Fibroblast of lung (primary cell): Measurements from ENCODE around the gene C10orf90. TPM values are rescaled to one million over a fixed set of nuclear protein-coding genes. Genes with fewer than 3 reads are reported as not detected.

ENCODE experiments used
- DNase-seq, 2 donors: peaks; one replicate each; pipeline versions ENCODE4 v3.0.0 to v3.0.0-alpha.2; 2010; ENCODE audit warnings: low read depth in 2 of 2
- H2AFZ ChIP-seq: 2 replicates; pipeline ENCODE4 v1.5.1; 2012; ENCODE audit warnings: low read length, control low read depth, inconsistent platforms
- H3K27ac ChIP-seq: 2 replicates; pipeline ENCODE4 v1.5.1; 2011; ENCODE audit warnings: low read length, control low read depth; ENCODE audit not compliant: insufficient read depth
- H3K27me3 ChIP-seq: 2 replicates; pipeline ENCODE4 v1.5.1; 2011; ENCODE audit warnings: mild to moderate bottlenecking, low read length; ENCODE audit not compliant: control insufficient read depth, insufficient read depth
- H3K36me3 ChIP-seq: 2 replicates; pipeline ENCODE4 v1.5.1; 2011; ENCODE audit warnings: low read length; ENCODE audit not compliant: control insufficient read depth, insufficient read depth
- H3K4me1 ChIP-seq: 2 replicates; pipeline ENCODE4 v1.5.1; 2011; ENCODE audit warnings: low read length; ENCODE audit not compliant: control insufficient read depth, insufficient read depth; ENCODE audit errors: extremely low read depth
- H3K4me2 ChIP-seq: 2 replicates; pipeline ENCODE4 v1.5.1; 2011; ENCODE audit warnings: low read length, control low read depth; ENCODE audit not compliant: insufficient read depth; ENCODE audit errors: extremely low read depth
- H3K4me3 ChIP-seq, 4 experiments: fragments of 200-600 bp in 1 of 4; sonication (generic) in 1 of 4; replicated peaks in 1 of 4; 2 replicates each; pipeline ENCODE4 v1.5.1; 2011 to 2016; ENCODE audit warnings: low read length in 4 of 4, low read depth in 3 of 4, mild to moderate bottlenecking in 3 of 4, control low read depth in 2 of 4, inconsistent platforms in 1 of 4, mixed read lengths in 1 of 4; ENCODE audit not compliant: insufficient read depth in 1 of 4; ENCODE audit errors: control extremely low read depth in 1 of 4
- H3K79me2 ChIP-seq: 2 replicates; pipeline ENCODE4 v1.5.1; 2012; ENCODE audit warnings: mild to moderate bottlenecking, low read length, inconsistent platforms; ENCODE audit not compliant: control insufficient read depth, insufficient read depth
- H3K9ac ChIP-seq: 2 replicates; pipeline ENCODE4 v1.5.1; 2011; ENCODE audit warnings: mild to moderate bottlenecking, low read length, control low read depth; ENCODE audit not compliant: insufficient read depth
- H3K9me3 ChIP-seq: 2 replicates; pipeline ENCODE4 v1.5.1; 2012; ENCODE audit warnings: low read depth, low read length; ENCODE audit not compliant: control insufficient read depth, insufficient read depth
- H4K20me1 ChIP-seq: 2 replicates; pipeline ENCODE4 v1.5.1; 2011; ENCODE audit warnings: low read length; ENCODE audit not compliant: control insufficient read depth, insufficient read depth; ENCODE audit errors: extremely low read depth
- EZH2 ChIP-seq: IDR thresholded peaks from 2 replicates; pipeline ENCODE4 v1.5.1; 2012; ENCODE audit warnings: low read length, control low read depth, mild to moderate bottlenecking; ENCODE audit errors: missing control alignments
- polyA plus RNA-seq, 2 donors: library from polyadenylated mRNA; depleted of rRNA in 1 of 2; stranded (reverse) in 1 of 2; unstranded in 1 of 2; fragments of >200 nt; gene quantifications; 2 replicates each; pipeline ENCODE4 v1.2.1, GENCODE V29; 2011 to 2012; ENCODE audit warnings: missing spikeins in 1 of 2
- total RNA-seq: library from RNA; depleted of rRNA; stranded (reverse); fragments of >200 nt; gene quantifications from 2 replicates; pipeline ENCODE4 v1.2.1, GENCODE V29; 2014
- TF ChIP-seq, protein P1 (sequence below), 2 donors: IDR thresholded peaks in 1 of 2; conservative IDR thresholded peaks in 1 of 2; 1 replicate in 1 of 2; 2 replicates in 1 of 2; pipeline ENCODE4 v1.5.1; 2011 to 2012; ENCODE audit warnings: low read length in 2 of 2, control low read depth in 1 of 2, inconsistent platforms in 1 of 2, low read depth in 1 of 2, mild to moderate bottlenecking in 1 of 2

Gene C10orf90
- total and polyA plus RNA-seq, 2 donors (not counting 1 experiment from before 2014, with no cell fraction given), result 0.17 to 0.65 TPM

DNA sequence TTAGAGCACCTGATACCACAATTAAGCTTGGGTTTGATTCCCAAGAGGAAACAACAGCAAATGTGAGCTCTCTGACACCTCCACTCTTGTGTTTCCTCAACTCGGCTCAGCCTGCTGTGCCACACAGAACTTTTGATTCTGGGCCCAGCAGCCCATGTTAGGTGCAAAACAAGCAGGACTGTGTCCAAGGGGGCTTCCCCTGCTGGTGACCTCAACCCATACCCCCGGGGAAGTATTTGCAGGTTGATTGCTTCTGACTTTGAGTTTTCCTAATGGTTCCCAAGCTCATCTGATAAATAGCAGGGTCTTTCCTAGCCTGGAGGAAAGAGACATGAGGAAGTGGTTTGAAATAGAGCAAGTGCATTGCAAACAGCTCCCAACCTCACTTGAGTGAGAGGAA, 238.7 kb downstream of the C10orf90 start:
- no peak overlapping the region for H3K4me3 ChIP-seq
- H3K4me1 ChIP-seq, result no peaks in the 10 kb centered on the region
- H3K79me2 ChIP-seq, result no peaks in the 10 kb centered on the region
- H3K9ac ChIP-seq, result no peak overlapping the region
- no peak for DNase-seq
- H2AFZ ChIP-seq, result no peak overlapping the region
- peaks cover 2% of the 10 kb centered on the region for H3K27me3 ChIP-seq
- H3K9me3 ChIP-seq, result no peaks in the 10 kb centered on the region
- no peak overlapping the region for H3K27ac ChIP-seq
- H4K20me1 ChIP-seq, result no peaks in the 10 kb centered on the region
- no peaks in the 10 kb centered on the region for H3K36me3 ChIP-seq
- no peak overlapping the region for H3K4me2 ChIP-seq
- no peak for TF ChIP-seq EZH2
- TF ChIP-seq, protein P1, sequence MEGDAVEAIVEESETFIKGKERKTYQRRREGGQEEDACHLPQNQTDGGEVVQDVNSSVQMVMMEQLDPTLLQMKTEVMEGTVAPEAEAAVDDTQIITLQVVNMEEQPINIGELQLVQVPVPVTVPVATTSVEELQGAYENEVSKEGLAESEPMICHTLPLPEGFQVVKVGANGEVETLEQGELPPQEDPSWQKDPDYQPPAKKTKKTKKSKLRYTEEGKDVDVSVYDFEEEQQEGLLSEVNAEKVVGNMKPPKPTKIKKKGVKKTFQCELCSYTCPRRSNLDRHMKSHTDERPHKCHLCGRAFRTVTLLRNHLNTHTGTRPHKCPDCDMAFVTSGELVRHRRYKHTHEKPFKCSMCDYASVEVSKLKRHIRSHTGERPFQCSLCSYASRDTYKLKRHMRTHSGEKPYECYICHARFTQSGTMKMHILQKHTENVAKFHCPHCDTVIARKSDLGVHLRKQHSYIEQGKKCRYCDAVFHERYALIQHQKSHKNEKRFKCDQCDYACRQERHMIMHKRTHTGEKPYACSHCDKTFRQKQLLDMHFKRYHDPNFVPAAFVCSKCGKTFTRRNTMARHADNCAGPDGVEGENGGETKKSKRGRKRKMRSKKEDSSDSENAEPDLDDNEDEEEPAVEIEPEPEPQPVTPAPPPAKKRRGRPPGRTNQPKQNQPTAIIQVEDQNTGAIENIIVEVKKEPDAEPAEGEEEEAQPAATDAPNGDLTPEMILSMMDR (conservative IDR thresholded peaks at IDR 0.05 in 1 of 2, IDR thresholded peaks at IDR 0.05 in 1 of 2; ENCODE audit: low read depth in 1 of 2, low read length in 2 of 2), result no peak

DNA sequence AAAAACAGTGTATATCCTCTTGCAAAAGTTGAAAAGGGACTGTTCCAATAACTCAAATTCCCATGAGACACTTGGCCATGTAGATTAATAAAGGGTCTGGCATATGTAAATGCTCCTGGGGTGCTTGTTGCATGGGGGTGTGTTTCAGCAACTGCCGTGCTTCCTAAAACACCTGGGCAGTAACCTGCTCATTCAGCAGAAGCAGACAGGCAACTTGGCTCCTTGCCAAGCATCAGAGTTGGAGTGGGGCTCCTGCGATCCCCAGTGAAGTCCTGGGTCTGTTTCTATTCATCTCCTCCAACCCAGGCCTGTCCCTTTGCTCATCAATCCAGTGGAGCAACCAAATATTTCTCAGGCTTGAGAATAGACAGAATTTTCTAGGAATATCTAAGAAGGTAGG, 240.0 kb downstream of the C10orf90 start:
- Histone ChIP-seq H3K36me3 (no peaks in the 10 kb centered on the region), H3K4me1 (no peaks in the 10 kb centered on the region), H3K79me2 (no peaks in the 10 kb centered on the region), H3K9ac (no peak overlapping the region), H4K20me1 (no peaks in the 10 kb centered on the region), H3K27ac (no peak overlapping the region), H3K9me3 (no peaks in the 10 kb centered on the region), H3K4me3 (no peak overlapping the region), H3K4me2 (no peak overlapping the region), H3K27me3 (no peaks in the 10 kb centered on the region), H2AFZ (no peak overlapping the region)
- no peak for DNase-seq
- TF ChIP-seq, protein P1 (conservative IDR thresholded peaks at IDR 0.05 in 1 of 2, IDR thresholded peaks at IDR 0.05 in 1 of 2; ENCODE audit: low read depth in 1 of 2, low read length in 2 of 2), result no peak
- TF ChIP-seq EZH2, result no peak

DNA sequence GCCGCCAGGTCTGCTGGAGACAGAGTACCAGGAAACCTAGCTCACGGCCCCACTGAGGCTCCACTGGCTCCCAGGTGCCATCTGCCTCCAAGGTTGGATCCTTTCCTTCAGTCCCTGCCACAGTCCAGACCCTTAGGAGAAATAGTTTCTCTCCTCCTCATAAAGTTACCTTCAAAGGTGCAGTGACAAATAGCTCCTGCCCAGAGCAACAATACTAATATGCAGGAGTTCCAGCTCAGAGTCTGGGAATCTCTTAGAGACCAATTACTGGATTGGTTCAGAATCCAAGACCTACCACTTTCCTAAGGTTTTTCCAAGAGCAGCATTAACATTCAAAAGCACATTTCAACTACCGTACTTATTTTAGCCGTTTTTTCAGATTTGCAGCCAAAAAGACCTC, 241.2 kb downstream of the C10orf90 start:
- Histone ChIP-seq H3K9me3 (no peaks in the 10 kb centered on the region), H3K27ac (no peak overlapping the region)

More for the DNA sequence above, 241.2 kb downstream of the C10orf90 start:
- no peaks in the 10 kb centered on the region for H3K4me1 ChIP-seq
- no peaks in the 10 kb centered on the region for H3K27me3 ChIP-seq
- no peaks in the 10 kb centered on the region for H3K36me3 ChIP-seq
- no peak overlapping the region for H3K4me2 ChIP-seq
- H3K9ac ChIP-seq, result no peak overlapping the region
- TF ChIP-seq EZH2, result no peak
- TF ChIP-seq, protein P1 (conservative IDR thresholded peaks at IDR 0.05 in 1 of 2, IDR thresholded peaks at IDR 0.05 in 1 of 2; ENCODE audit: low read depth in 1 of 2, low read length in 2 of 2), result no peak
- no peak overlapping the region for H2AFZ ChIP-seq
- DNase-seq, result no peak
- H3K4me3 ChIP-seq, result no peak overlapping the region
- no peaks in the 10 kb centered on the region for H4K20me1 ChIP-seq
- no peaks in the 10 kb centered on the region for H3K79me2 ChIP-seq
